Left renal pelvis (tissue), 4 donors: Measurements from ENCODE around the gene CLMN. TPM values are rescaled to one million over a fixed set of nuclear protein-coding genes. Genes with fewer than 3 reads are reported as not detected.
"Not testable (repeated sequence)": the region's sequence is repeated elsewhere in the genome, so short reads cannot be mapped to it uniquely, and the experiment has no call there.

Source experiments
- DNase-seq, 4 donors: peaks; one replicate each; pipeline ENCODE4 v3.0.0-alpha.2; 2013; ENCODE audit warnings: low read depth in 4 of 4, low spot score in 3 of 4
- polyA plus RNA-seq, 4 donors: library from polyadenylated mRNA; unstranded; fragments of 120-200 nt; gene quantifications; one replicate each; pipeline ENCODE4 v1.2.1, GENCODE V29; 2013; ENCODE audit not compliant: insufficient read length in 4 of 4

The CLMN gene
- polyA plus RNA-seq, 4 donors, result 8.9 to 30.7 (median 27.5) TPM

- no peak for DNase-seq
These were observed 136.6 kb downstream of the CLMN start for GRCh38 chr14:95183082-95183481.

- no peak for DNase-seq
These were observed 137.3 kb downstream of the CLMN start for GRCh38 chr14:95182379-95182778.

GRCh38 chr14:95180966-95181741 lies 138.6 kb downstream of the CLMN start:
- DNase-seq, result no peak

GRCh38 chr14:95175670-95176069 lies 144.0 kb downstream of the CLMN start:
- not testable (repeated sequence) for DNase-seq

GRCh38 chr14:95174184-95174792 lies 145.4 kb downstream of the CLMN start:
- no peak for DNase-seq

- no peak for DNase-seq
These were observed 146.2 kb downstream of the CLMN start for GRCh38 chr14:95173518-95173917.

- DNase-seq, result no peak
These were observed 152.5 kb downstream of the CLMN start for GRCh38 chr14:95167177-95167576.

GRCh38 chr14:95165517-95165916 lies 154.2 kb downstream of the CLMN start:
- no peak for DNase-seq

GRCh38 chr14:95164506-95164905 lies 155.2 kb downstream of the CLMN start:
- no peak for DNase-seq

GRCh38 chr14:95163666-95164065 lies 156.0 kb downstream of the CLMN start:
- no peak for DNase-seq

- no peak for DNase-seq
These were observed 156.6 kb downstream of the CLMN start for GRCh38 chr14:95163132-95163531.

GRCh38 chr14:95162641-95163040 lies 157.1 kb downstream of the CLMN start:
- DNase-seq, result no peak

GRCh38 chr14:95157327-95158189 lies 162.2 kb downstream of the CLMN start, which contains the start of gene DICER1:
TSS of gene DICER1 (minus strand) at chr14:95157529. CDS start at chr14:95133458, 24,071 bp downstream.
- DNase-seq, result peak; percentile 81 to 95 (median 90)

GRCh38 chr14:95157048-95157326 lies 162.7 kb downstream of the CLMN start:
- peak in 1 of 4 donors; percentile 22 for DNase-seq

GRCh38 chr14:95156161-95157047 lies 163.3 kb downstream of the CLMN start:
- peak in 1 of 4 donors; percentile 20 for DNase-seq

GRCh38 chr14:95155045-95155444 lies 164.7 kb downstream of the CLMN start:
- no peak for DNase-seq

- DNase-seq, result no peak
These were observed 165.8 kb downstream of the CLMN start for GRCh38 chr14:95153866-95154265.

- DNase-seq, result no peak
These were observed 168.1 kb downstream of the CLMN start for GRCh38 chr14:95151561-95151960.

GRCh38 chr14:95150910-95151309 lies 168.8 kb downstream of the CLMN start:
- no peak for DNase-seq

- DNase-seq, result no peak
These were observed 170.3 kb downstream of the CLMN start for GRCh38 chr14:95149441-95149840.
